GM12892 (cell line): ENCODE measurements around the gene SEMA6B.

Experiments
- POLR2A ChIP-seq: IDR thresholded peaks from 2 replicates; pipeline ENCODE4 v1.6.1; 2011; ENCODE audit warnings: low read depth, low read length, control low read depth
- POLR2AphosphoS5 ChIP-seq: IDR thresholded peaks from 2 replicates; pipeline ENCODE4 v1.6.1; 2011; ENCODE audit warnings: low read depth, low read length, control low read depth
- TAF1 ChIP-seq: IDR thresholded peaks from 2 replicates; pipeline ENCODE4 v1.6.1; 2011; ENCODE audit warnings: low read depth, mild to moderate bottlenecking, control low read depth, low read length, borderline replicate concordance

GRCh38 chr19:4553092-4553695 lies 6.3 kb downstream of the SEMA6B start:
- no peak for TF ChIP-seq POLR2A
- TF ChIP-seq POLR2AphosphoS5 = no peak
- TF ChIP-seq TAF1 = no peak
